ENCODE data around the gene JAZF1.

- TF ChIP-seq CTCF (IDR thresholded peaks at IDR 0.05) (no peak), ZFX (IDR thresholded peaks at IDR 0.05; ENCODE audit: borderline replicate concordance) (no peak)
Measured at GRCh38 chr7:27897001-27897400, 283.6 kb downstream of the JAZF1 start.

All from 22Rv1 (cell line).